Coronary artery (tissue), 2 donors: ENCODE results near the gene VPS26B.
A peak's percentile ranks its signal among the peaks of the same experiment; 100 is the strongest.
"Not testable (repeated sequence)": the region's sequence is repeated elsewhere in the genome, so short reads cannot be mapped to it uniquely, and the experiment has no call there.

Experiments used
- DNase-seq: peaks from one replicate; pipeline ENCODE4 v3.0.0-alpha.2; 2017; ENCODE audit warnings: low spot score
- H3K27ac ChIP-seq, 2 donors: fragments of 200-600 bp; sonication (generic); one replicate each; pipeline ENCODE4 v1.5.1; 2016 to 2019
- H3K4me3 ChIP-seq: fragments of 200-600 bp; sonication (generic); 2 replicates; pipeline ENCODE4 v1.5.1; 2016; ENCODE audit warnings: mild to moderate bottlenecking, moderate library complexity
- TF ChIP-seq, protein P1 (sequence below): fragments of 200-600 bp; sonication (generic); IDR thresholded peaks from one replicate; pipeline ENCODE4 v1.5.1; 2019; ENCODE audit warnings: antibody characterized with exemption

VPS26B gene

DNA sequence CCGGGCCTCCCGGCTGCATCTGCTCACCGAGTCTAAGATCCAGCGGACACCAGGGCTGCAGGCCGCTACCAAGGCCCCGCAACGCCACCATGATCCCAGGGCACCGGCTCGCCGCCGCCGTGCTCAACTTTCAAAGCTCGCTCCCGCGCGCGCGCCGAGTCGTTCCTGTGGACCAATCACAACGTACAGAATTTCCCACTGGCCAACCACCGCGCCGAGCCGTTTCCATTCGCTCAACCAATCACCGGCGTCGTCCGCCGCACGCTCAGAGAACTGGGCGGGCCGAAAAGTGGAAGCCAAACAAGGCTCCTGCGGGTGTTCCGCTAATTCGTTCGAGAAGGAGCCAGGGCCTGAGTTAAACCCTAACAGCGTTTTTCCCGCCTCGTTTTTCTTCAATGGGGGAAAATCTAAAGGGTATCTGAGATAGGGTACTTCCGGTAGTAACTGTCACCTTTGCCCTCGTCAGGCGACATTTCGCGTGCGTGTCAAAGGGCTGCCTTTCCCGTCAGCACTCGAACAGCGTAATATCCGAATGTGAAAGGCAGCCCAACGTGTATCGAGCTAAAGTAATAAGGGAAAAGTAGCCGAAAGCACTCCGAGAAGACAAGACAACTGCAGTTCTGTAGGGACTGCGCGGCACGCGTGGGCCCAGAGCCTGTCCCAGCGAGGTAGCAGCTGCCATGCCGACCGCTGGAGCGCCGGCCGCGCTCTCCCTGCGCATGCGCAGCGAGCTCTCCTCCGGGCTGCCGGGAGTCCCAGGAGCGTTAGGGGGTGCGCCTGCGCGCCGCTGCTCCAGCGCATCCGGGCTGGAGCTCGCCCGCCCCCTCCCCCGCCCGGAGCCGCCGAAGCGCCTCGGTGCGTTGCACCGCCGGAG is at the start of gene VPS26B, which contains the start of gene NCAPD3:
VPS26B (plus strand) TSS at position 836 of the 874 bp plus-strand sequence. CDS start 452 bp downstream, outside the sequence.
NCAPD3 (minus strand) TSS at position 132 of the 874 bp plus-strand sequence; CDS start at position 91, 41 bp downstream.
- Histone ChIP-seq H3K4me3 (peak within 1 kb of the TSS; percentile 99), H3K27ac (peak within 1 kb of the TSS; percentile 69 to 95)
- DNase-seq: peak; percentile 96
- TF ChIP-seq, protein P1, sequence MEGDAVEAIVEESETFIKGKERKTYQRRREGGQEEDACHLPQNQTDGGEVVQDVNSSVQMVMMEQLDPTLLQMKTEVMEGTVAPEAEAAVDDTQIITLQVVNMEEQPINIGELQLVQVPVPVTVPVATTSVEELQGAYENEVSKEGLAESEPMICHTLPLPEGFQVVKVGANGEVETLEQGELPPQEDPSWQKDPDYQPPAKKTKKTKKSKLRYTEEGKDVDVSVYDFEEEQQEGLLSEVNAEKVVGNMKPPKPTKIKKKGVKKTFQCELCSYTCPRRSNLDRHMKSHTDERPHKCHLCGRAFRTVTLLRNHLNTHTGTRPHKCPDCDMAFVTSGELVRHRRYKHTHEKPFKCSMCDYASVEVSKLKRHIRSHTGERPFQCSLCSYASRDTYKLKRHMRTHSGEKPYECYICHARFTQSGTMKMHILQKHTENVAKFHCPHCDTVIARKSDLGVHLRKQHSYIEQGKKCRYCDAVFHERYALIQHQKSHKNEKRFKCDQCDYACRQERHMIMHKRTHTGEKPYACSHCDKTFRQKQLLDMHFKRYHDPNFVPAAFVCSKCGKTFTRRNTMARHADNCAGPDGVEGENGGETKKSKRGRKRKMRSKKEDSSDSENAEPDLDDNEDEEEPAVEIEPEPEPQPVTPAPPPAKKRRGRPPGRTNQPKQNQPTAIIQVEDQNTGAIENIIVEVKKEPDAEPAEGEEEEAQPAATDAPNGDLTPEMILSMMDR: no peak

DNA sequence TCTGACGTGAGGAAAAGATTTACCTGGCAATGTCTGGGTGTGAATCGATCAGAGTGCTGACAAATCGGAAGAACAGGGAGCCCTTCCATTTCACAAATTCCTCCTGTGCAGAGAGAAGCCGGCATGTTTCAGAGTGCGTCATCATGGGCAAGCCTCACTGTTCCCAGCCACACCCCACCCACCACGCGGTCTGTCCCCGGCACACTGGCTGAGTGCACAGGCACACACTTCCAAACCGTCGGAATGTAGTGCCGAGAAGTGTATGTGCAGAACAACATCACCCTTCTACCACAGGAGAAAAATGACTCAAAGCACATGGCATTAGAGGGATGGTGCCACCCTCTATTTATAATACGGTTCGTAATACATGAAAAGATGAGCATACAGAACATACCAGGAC is 48.2 kb upstream of the VPS26B start:
- no peak overlapping the region for H3K27ac ChIP-seq
- TF ChIP-seq, protein P1: no peak
- no peak for DNase-seq

DNA sequence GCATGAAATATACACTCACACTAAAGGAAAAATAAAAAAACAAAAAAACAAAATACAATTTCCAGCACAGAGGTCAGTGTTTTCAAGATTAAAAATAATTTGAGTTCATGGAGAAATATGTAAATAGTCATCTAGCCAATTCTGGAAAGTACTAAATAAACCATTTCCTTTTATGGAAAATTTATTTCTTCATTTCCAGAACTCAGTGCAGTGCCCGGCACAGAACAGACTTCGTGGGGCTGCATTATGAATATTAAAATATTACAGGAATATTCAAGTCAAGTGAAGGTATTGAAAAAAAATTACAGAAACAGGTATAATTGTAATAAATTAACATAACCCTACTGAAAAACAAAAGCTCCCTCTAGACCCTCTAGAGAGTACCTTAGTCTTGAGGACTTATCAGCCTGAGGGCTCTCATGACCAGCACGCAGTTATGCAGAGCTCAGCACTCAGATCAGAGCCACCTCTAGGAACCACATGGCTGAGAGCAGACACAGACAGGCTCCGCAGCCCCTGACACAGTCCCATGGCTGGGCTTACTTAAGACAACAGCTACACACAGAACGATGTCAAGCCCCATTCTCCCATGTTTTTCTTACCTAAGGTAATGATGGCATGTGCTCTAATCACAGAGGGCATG is 46.3 kb upstream of the VPS26B start:
- TF ChIP-seq, protein P1: no peak
- no peak for DNase-seq
- Histone ChIP-seq H3K4me3 (no peak overlapping the region), H3K27ac (peak overlapping the region in 1 of 2 donors; percentile 24)

More for the DNA sequence above, 48.2 kb upstream of the VPS26B start:
- no peak overlapping the region for H3K4me3 ChIP-seq

DNA sequence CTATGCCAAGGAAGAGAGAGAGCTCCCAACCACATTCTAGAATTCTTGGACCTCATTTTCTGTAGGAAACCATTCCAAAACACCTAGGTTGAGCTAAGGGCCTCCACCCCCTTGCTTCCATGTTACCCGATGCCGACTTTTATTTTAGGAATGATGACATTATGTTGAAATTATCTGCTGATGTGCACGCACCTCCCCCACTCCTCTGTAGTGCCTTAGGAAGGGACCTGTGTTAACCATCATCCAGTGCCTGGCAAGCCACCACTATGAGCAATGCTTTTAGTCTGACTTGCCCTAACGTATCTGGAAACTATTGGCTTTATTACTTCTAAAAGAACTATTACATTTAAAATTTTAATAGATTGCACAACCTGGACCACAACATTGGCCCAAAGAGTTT is 42.8 kb upstream of the VPS26B start:
- Histone ChIP-seq H3K4me3 (no peak overlapping the region), H3K27ac (no peak overlapping the region)
- TF ChIP-seq, protein P1: no peak
- no peak for DNase-seq

DNA sequence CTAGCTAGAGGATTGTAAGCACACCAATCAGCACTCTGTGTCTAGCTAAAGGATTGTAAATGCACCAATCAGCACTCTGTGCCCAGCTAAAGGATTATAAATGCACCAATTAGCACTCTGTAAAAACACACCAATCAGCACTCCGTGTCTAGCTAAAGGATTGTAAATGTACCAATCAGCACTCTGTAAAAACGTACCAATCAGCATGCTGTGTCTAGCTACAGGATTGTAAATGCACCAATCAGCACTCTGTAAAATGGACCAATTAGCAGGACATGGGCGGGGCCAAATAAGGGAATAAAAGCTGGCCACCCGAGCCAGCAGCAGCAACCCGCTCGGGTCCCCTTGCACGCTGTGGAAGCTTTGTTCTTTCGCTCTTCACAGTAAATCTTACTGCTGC is 36.4 kb upstream of the VPS26B start:
- H3K4me3 ChIP-seq, DNase-seq, H3K27ac ChIP-seq: not testable (repeated sequence)

DNA sequence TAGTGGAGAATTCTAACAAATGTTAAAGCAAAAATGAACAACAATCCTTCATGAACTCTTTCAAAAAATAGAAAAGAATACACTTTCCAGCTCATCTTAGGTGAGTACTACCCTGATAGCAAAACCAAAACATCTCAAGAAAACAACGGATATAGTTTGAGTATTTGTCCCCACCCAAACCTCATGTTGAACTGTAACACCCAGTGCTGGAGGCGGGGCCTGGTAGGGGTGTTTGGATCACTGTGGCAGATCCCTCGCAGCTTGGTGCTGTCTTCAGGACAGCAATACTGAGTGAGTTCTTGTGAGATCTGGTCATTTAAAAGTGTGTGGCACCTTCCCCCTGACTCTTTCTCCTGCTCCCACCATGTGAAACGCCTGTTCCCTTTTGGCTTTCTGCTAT is 27.7 kb upstream of the VPS26B start:
- TF ChIP-seq, protein P1: no peak
- H3K27ac ChIP-seq: no peak overlapping the region
- no peak for DNase-seq
- H3K4me3 ChIP-seq: no peak overlapping the region

DNA sequence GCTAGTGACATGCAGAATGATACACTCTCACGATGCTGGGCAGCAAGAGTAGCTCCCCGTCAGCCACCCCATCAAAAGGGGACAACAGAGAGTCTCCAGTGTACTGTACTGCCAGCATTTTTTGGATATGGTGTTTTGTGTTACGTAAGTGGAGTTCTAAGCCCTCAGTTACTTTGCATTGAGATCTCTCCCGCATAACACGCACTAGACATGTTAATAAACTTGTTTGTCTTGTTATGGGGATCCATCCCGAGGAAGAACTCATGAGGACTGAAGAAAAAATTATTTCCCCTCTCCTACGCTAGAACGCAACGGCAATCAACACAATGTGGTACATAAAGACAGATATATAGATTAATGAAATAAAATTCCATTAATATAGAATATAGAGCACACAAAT is 24.9 kb upstream of the VPS26B start:
- Histone ChIP-seq H3K27ac (no peak overlapping the region), H3K4me3 (no peak overlapping the region)
- TF ChIP-seq, protein P1: no peak
- no peak for DNase-seq
